ENCODE measurements around the gene UCK1. TPM values are rescaled to one million over a fixed set of nuclear protein-coding genes. Genes with fewer than 3 reads are reported as not detected.

The UCK1 gene
- total RNA-seq, 1 experiment from 2014 or later = 31.7 TPM

- BruUV-seq (replicated peaks) = no TSS peak
- H3K9me3 ChIP-seq (ENCODE audit: insufficient read depth, low read depth) = no peaks in the 10 kb centered on the region
- H3K4me2 ChIP-seq = no peak overlapping the region
- intact Hi-C loops (cut with micrococcal nuclease; ENCODE audit: unreplicated experiment) = no loop called here
- CTCF ChIA-PET = no interaction called here
- H3K27me3 ChIP-seq (ENCODE audit: insufficient read depth, low read depth) = no peaks in the 10 kb centered on the region
- H4K20me1 ChIP-seq (ENCODE audit: insufficient read depth) = peaks cover 23% of the 10 kb centered on the region
- TF ChIP-seq EZH2 (IDR thresholded peaks at IDR 0.05; ENCODE audit: low read depth) = no peak
- TF ChIP-seq CTCF (conservative IDR thresholded peaks at IDR 0.05) = no peak
- DNase-seq = no peak
- no peaks in the 10 kb centered on the region for H3K9me2 ChIP-seq (ENCODE audit: insufficient read depth)
- H3K4me3 ChIP-seq = no peak overlapping the region
- POLR2A ChIA-PET (ENCODE audit: unreplicated experiment) = no interaction called here
- H3K36me3 ChIP-seq (ENCODE audit: low read depth) = peaks cover 14% of the 10 kb centered on the region; the same call in 1 of the 2 replicates
- no peaks in the 10 kb centered on the region for H3F3A ChIP-seq (ENCODE audit: insufficient read depth, low read depth)
- H3K4me1 ChIP-seq (replicated peaks; ENCODE audit: insufficient read depth) = no peaks in the 10 kb centered on the region
- H3K79me2 ChIP-seq (ENCODE audit: low read depth) = no peaks in the 10 kb centered on the region
- no peak overlapping the region for H2AFZ ChIP-seq
- no peak overlapping the region for H3K27ac ChIP-seq
Observed at GRCh38 chr9:131492070-131492469, 39.0 kb downstream of the UCK1 start.

GRCh38 chr9:131491001-131491710 lies 39.9 kb downstream of the UCK1 start:
- BruUV-seq (replicated peaks) = no TSS peak
- intact Hi-C loops (cut with micrococcal nuclease; ENCODE audit: unreplicated experiment) = no loop called here
- ChIA-PET CTCF (no interaction called here), POLR2A (ENCODE audit: unreplicated experiment) (no interaction called here)
- Histone ChIP-seq H3K9me3 (ENCODE audit: insufficient read depth, low read depth) (no peaks in the 10 kb centered on the region), H3K27me3 (ENCODE audit: insufficient read depth, low read depth) (no peaks in the 10 kb centered on the region), H3K79me2 (ENCODE audit: low read depth) (no peaks in the 10 kb centered on the region), H3K4me2 (no peak overlapping the region), H3K4me3 (no peak overlapping the region), H3K36me3 (ENCODE audit: low read depth) (peaks cover 14% of the 10 kb centered on the region; the same call in 1 of the 2 replicates), H3K9me2 (ENCODE audit: insufficient read depth) (no peaks in the 10 kb centered on the region), H2AFZ (no peak overlapping the region), H3K27ac (no peak overlapping the region), H4K20me1 (ENCODE audit: insufficient read depth) (peaks cover 27% of the 10 kb centered on the region), H3F3A (ENCODE audit: insufficient read depth, low read depth) (no peaks in the 10 kb centered on the region), H3K4me1 (replicated peaks; ENCODE audit: insufficient read depth) (no peaks in the 10 kb centered on the region)
- DNase-seq = no peak
- TF ChIP-seq EZH2 (IDR thresholded peaks at IDR 0.05; ENCODE audit: low read depth) (no peak), CTCF (conservative IDR thresholded peaks at IDR 0.05) (no peak)

GRCh38 chr9:131490514-131490913 lies 40.5 kb downstream of the UCK1 start:
- ChIA-PET POLR2A (ENCODE audit: unreplicated experiment) (no interaction called here), CTCF (no interaction called here)
- DNase-seq = no peak
- H3K79me2 ChIP-seq (ENCODE audit: low read depth) = no peaks in the 10 kb centered on the region
- BruUV-seq (replicated peaks) = no TSS peak
- H3K9me3 ChIP-seq (ENCODE audit: insufficient read depth, low read depth) = no peaks in the 10 kb centered on the region
- H4K20me1 ChIP-seq (ENCODE audit: insufficient read depth) = peaks cover 27% of the 10 kb centered on the region
- no peaks in the 10 kb centered on the region for H3K27me3 ChIP-seq (ENCODE audit: insufficient read depth, low read depth)
- H3K9me2 ChIP-seq (ENCODE audit: insufficient read depth) = no peaks in the 10 kb centered on the region
- H3K4me2 ChIP-seq = no peak overlapping the region
- no peaks in the 10 kb centered on the region for H3F3A ChIP-seq (ENCODE audit: insufficient read depth, low read depth)
- H3K27ac ChIP-seq = no peak overlapping the region
- no peak overlapping the region for H3K4me3 ChIP-seq
- no peak for TF ChIP-seq CTCF (conservative IDR thresholded peaks at IDR 0.05)
- no peak for TF ChIP-seq EZH2 (IDR thresholded peaks at IDR 0.05; ENCODE audit: low read depth)
- H2AFZ ChIP-seq = no peak overlapping the region
- no peaks in the 10 kb centered on the region for H3K4me1 ChIP-seq (replicated peaks; ENCODE audit: insufficient read depth)
- peaks cover 15% of the 10 kb centered on the region; the same call in 1 of the 2 replicates for H3K36me3 ChIP-seq (ENCODE audit: low read depth)
- intact Hi-C loops (cut with micrococcal nuclease; ENCODE audit: unreplicated experiment) = no loop called here
